SJSA1 (cell line): ENCODE measurements around the gene ABCC2. TPM values are rescaled to one million over a fixed set of nuclear protein-coding genes. Genes with fewer than 3 reads are reported as not detected.
"Not testable (repeated sequence)": the region's sequence is repeated elsewhere in the genome, so short reads cannot be mapped to it uniquely, and the experiment has no call there.

ENCODE experiments used
- DNase-seq, 2 experiments: peaks; one replicate each; pipeline ENCODE4 v3.0.0-alpha.2; 2015 to 2020; ENCODE audit warnings: low spot score in 2 of 2, low read depth in 1 of 2
- H3K27ac ChIP-seq: fragments of 250-450 bp; sonication (Bioruptor Pico); 2 replicates; pipeline ENCODE4 v1.5.1; 2020; ENCODE audit warnings: mild to moderate bottlenecking, moderate library complexity
- H3K27me3 ChIP-seq: fragments of 250-450 bp; sonication (Bioruptor Pico); replicated peaks from 2 replicates; pipeline ENCODE4 v1.5.1; 2020; ENCODE audit warnings: mild to moderate bottlenecking, moderate library complexity
- H3K36me3 ChIP-seq: fragments of 250-450 bp; sonication (Bioruptor Pico); 2 replicates; pipeline ENCODE4 v1.5.1; 2020; ENCODE audit warnings: mild to moderate bottlenecking
- H3K4me1 ChIP-seq: fragments of 250-450 bp; sonication (Bioruptor Pico); replicated peaks from 2 replicates; pipeline ENCODE4 v1.6.1; 2021; ENCODE audit warnings: mild to moderate bottlenecking
- H3K4me3 ChIP-seq: fragments of 250-450 bp; sonication (Bioruptor Pico); 2 replicates; pipeline ENCODE4 v1.5.1; 2020; ENCODE audit warnings: mild to moderate bottlenecking
- H3K9me3 ChIP-seq: fragments of 250-450 bp; sonication (Bioruptor Pico); replicated peaks from 2 replicates; pipeline ENCODE4 v1.5.1; 2020; ENCODE audit warnings: mild to moderate bottlenecking
- total RNA-seq: library from RNA; depleted of rRNA; stranded (reverse); fragments of >200 nt; shearing (Covaris generic); gene quantifications from 2 replicates; pipeline ENCODE4 v1.2.3, GENCODE V29; 2014

ABCC2 gene
- total RNA-seq, 1 experiment from 2014 or later, result 0.47 TPM

- no peaks in the 10 kb centered on the region for H3K36me3 ChIP-seq
- no peak overlapping the region for H3K27ac ChIP-seq
- no peaks in the 10 kb centered on the region for H3K9me3 ChIP-seq
- H3K4me1 ChIP-seq, result no peaks in the 10 kb centered on the region
- DNase-seq, result no peak
- no peaks in the 10 kb centered on the region for H3K27me3 ChIP-seq
- H3K4me3 ChIP-seq, result no peak overlapping the region
Observed at GRCh38 chr10:99806091-99806490, 23.7 kb downstream of the ABCC2 start.

DNA sequence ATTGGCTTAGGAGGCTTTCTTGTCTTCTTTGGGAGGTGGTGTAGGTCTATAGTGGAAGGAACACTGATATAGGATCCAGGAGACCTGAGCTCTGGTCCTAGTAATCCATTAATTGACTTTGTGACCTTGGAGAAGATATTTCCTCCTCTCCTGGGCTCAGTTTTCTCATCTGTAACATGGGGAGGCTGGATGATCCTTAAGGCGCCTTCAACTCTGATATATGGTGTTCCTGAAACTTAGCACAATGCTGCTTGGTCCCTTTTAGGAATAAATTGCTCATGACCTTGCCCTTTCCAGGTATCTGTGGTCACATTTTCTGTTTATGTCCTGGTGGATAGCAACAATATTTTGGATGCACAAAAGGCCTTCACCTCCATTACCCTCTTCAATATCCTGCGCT lies 25.3 kb downstream of the ABCC2 start:
- no peaks in the 10 kb centered on the region for H3K9me3 ChIP-seq
- no peaks in the 10 kb centered on the region for H3K27me3 ChIP-seq
- H3K27ac ChIP-seq, result no peak overlapping the region
- no peaks in the 10 kb centered on the region for H3K4me1 ChIP-seq
- no peaks in the 10 kb centered on the region for H3K36me3 ChIP-seq
- no peak overlapping the region for H3K4me3 ChIP-seq
- DNase-seq, result no peak

- no peaks in the 10 kb centered on the region for H3K4me1 ChIP-seq
- no peaks in the 10 kb centered on the region for H3K36me3 ChIP-seq
- H3K4me3 ChIP-seq, result no peak overlapping the region
- no peaks in the 10 kb centered on the region for H3K27me3 ChIP-seq
- H3K9me3 ChIP-seq, result no peaks in the 10 kb centered on the region
- no peak for DNase-seq
- no peak overlapping the region for H3K27ac ChIP-seq
Observed at GRCh38 chr10:99808270-99808669, 25.8 kb downstream of the ABCC2 start.

GRCh38 chr10:99809481-99809880 lies 27.0 kb downstream of the ABCC2 start:
- Histone ChIP-seq H3K9me3 (no peaks in the 10 kb centered on the region), H3K27ac (no peak overlapping the region), H3K27me3 (no peaks in the 10 kb centered on the region), H3K4me3 (no peak overlapping the region), H3K4me1 (no peaks in the 10 kb centered on the region), H3K36me3 (no peaks in the 10 kb centered on the region)
- DNase-seq, result no peak

GRCh38 chr10:99809931-99810615 lies 27.6 kb downstream of the ABCC2 start:
- H3K27me3 ChIP-seq, result no peaks in the 10 kb centered on the region
- H3K27ac ChIP-seq, result no peak overlapping the region
- no peaks in the 10 kb centered on the region for H3K9me3 ChIP-seq
- no peak for DNase-seq
- H3K36me3 ChIP-seq, result no peaks in the 10 kb centered on the region
- no peak overlapping the region for H3K4me3 ChIP-seq
- H3K4me1 ChIP-seq, result no peaks in the 10 kb centered on the region

- H3K4me3 ChIP-seq, result no peak overlapping the region
- no peaks in the 10 kb centered on the region for H3K4me1 ChIP-seq
- no peaks in the 10 kb centered on the region for H3K27me3 ChIP-seq
- no peak overlapping the region for H3K27ac ChIP-seq
- H3K9me3 ChIP-seq, result no peaks in the 10 kb centered on the region
- no peak for DNase-seq
- no peaks in the 10 kb centered on the region for H3K36me3 ChIP-seq
Observed at GRCh38 chr10:99812177-99812576, 29.7 kb downstream of the ABCC2 start.

GRCh38 chr10:99814143-99814542 lies 31.7 kb downstream of the ABCC2 start:
- DNase-seq, result no peak
- Histone ChIP-seq H3K4me3 (no peak overlapping the region), H3K27me3 (no peaks in the 10 kb centered on the region), H3K4me1 (no peaks in the 10 kb centered on the region), H3K27ac (no peak overlapping the region), H3K9me3 (no peaks in the 10 kb centered on the region), H3K36me3 (no peaks in the 10 kb centered on the region)

- H3K9me3 ChIP-seq, result no peaks in the 10 kb centered on the region
- no peak for DNase-seq
- no peaks in the 10 kb centered on the region for H3K4me1 ChIP-seq
- H3K27ac ChIP-seq, result no peak overlapping the region
- H3K36me3 ChIP-seq, result no peaks in the 10 kb centered on the region
- H3K4me3 ChIP-seq, result no peak overlapping the region
- no peaks in the 10 kb centered on the region for H3K27me3 ChIP-seq
Observed at GRCh38 chr10:99815621-99816020, 33.2 kb downstream of the ABCC2 start.

DNA sequence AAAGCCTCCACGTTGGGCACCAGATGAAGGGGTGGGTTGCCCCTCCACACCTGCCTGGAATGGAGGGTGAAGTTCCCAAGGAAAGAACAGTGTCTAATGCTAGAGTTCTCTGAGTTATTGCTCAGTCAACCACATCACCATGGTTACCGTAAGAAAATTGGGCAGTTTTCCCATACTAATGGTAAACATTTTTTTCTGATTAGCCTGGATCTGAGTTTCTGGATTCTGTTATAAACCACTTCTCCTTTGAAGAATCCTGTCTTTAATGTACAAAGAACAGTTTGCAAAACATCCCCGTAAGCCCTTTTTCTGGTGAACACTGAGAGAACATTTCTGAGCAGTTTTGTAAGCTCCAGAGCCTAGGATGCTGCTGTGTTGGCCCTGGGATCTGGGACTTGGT lies 45.5 kb downstream of the ABCC2 start:
- no peaks in the 10 kb centered on the region for H3K36me3 ChIP-seq
- H3K4me1 ChIP-seq, result no peaks in the 10 kb centered on the region
- H3K27ac ChIP-seq, result no peak overlapping the region
- H3K9me3 ChIP-seq, result peaks cover 7% of the 10 kb centered on the region; the same call in 1 of the 2 replicates
- H3K27me3 ChIP-seq, result no peaks in the 10 kb centered on the region
- H3K4me3 ChIP-seq, result no peak overlapping the region
- DNase-seq, result no peak

GRCh38 chr10:99828464-99828863 lies 46.0 kb downstream of the ABCC2 start:
- no peaks in the 10 kb centered on the region for H3K27me3 ChIP-seq
- no peaks in the 10 kb centered on the region for H3K36me3 ChIP-seq
- H3K4me1 ChIP-seq, result no peaks in the 10 kb centered on the region
- H3K9me3 ChIP-seq, result peaks cover 7% of the 10 kb centered on the region; the same call in 1 of the 2 replicates
- no peak overlapping the region for H3K27ac ChIP-seq
- DNase-seq, result peak in 1 of 2 experiments; percentile 6
- no peak overlapping the region for H3K4me3 ChIP-seq

GRCh38 chr10:99832439-99832838 lies 50.0 kb downstream of the ABCC2 start:
- Histone ChIP-seq H3K36me3 (no peaks in the 10 kb centered on the region), H3K9me3 (peaks cover 13% of the 10 kb centered on the region; the same call in 1 of the 2 replicates), H3K27ac (no peak overlapping the region), H3K4me3 (no peak overlapping the region), H3K27me3 (no peaks in the 10 kb centered on the region), H3K4me1 (peaks cover 10% of the 10 kb centered on the region)
- DNase-seq, result peak in 1 of 2 experiments; percentile 20

GRCh38 chr10:99834410-99834809 lies 52.0 kb downstream of the ABCC2 start:
- no peaks in the 10 kb centered on the region for H3K36me3 ChIP-seq
- peak overlapping the region; percentile 49 for H3K27ac ChIP-seq
- peak; percentile 56 to 58 for DNase-seq
- peaks cover 10% of the 10 kb centered on the region for H3K4me1 ChIP-seq
- H3K27me3 ChIP-seq, result no peaks in the 10 kb centered on the region
- H3K4me3 ChIP-seq, result no peak overlapping the region
- H3K9me3 ChIP-seq, result peaks cover 8% of the 10 kb centered on the region; the same call in 1 of the 2 replicates

DNA sequence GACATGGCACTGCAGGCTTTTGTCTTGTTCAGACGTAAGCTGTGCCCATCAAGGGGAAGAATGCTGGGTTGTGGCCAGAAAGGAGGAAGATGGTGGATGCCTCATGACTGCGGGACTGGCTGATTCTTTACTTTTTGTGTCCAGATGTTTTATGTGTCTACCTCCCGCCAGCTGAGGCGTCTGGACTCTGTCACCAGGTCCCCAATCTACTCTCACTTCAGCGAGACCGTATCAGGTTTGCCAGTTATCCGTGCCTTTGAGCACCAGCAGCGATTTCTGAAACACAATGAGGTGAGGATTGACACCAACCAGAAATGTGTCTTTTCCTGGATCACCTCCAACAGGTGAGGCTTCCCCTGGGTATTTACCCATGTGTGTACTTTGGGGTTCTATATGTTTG lies 53.5 kb downstream of the ABCC2 start:
- H3K9me3 ChIP-seq, result peaks cover 6% of the 10 kb centered on the region; the same call in 1 of the 2 replicates
- H3K36me3 ChIP-seq, result no peaks in the 10 kb centered on the region
- no peak overlapping the region for H3K27ac ChIP-seq
- H3K4me3 ChIP-seq, result no peak overlapping the region
- DNase-seq, result peak in 1 of 2 experiments; percentile 31
- no peaks in the 10 kb centered on the region for H3K27me3 ChIP-seq
- H3K4me1 ChIP-seq, result peaks cover 10% of the 10 kb centered on the region

GRCh38 chr10:99836711-99837110 lies 54.3 kb downstream of the ABCC2 start:
- Histone ChIP-seq H3K4me1 (peaks cover 10% of the 10 kb centered on the region), H3K4me3 (no peak overlapping the region), H3K36me3 (no peaks in the 10 kb centered on the region), H3K27me3 (no peaks in the 10 kb centered on the region), H3K9me3 (peaks cover 6% of the 10 kb centered on the region; the same call in 1 of the 2 replicates), H3K27ac (no peak overlapping the region)
- no peak for DNase-seq

DNA sequence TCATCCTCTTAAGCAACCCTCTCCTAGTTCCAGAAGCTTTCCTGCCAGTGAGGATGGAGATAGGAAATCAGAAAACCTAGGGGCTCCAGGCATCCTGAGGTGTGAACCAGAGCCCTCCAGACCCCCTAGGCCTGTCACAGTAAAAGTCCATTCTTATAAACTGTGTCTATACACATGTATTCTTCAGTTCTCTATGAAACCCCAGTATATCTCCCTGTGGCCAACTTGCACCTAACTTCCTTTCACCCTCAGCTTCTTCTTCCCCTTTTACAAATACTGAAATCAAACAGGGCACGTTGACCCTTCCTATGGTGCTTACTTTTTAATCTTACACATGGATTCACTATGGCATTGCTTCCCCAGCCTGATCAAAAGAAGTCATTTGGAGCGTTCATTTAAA lies 58.4 kb downstream of the ABCC2 start:
- not testable (repeated sequence) for H3K27me3 ChIP-seq, DNase-seq, H3K27ac ChIP-seq, H3K36me3 ChIP-seq, H3K9me3 ChIP-seq, H3K4me3 ChIP-seq, H3K4me1 ChIP-seq
